Transverse colon (tissue), 4 donors: ENCODE data around the gene GTPBP3.

Experiments
- EP300 ChIP-seq: sonication (generic); formaldehyde crosslinking; IDR thresholded peaks from one replicate; pipeline ENCODE4 v1.6.1; 2017; ENCODE audit warnings: antibody characterized with exemption, low read depth
- POLR2A ChIP-seq: fragments of 450-650 bp; IDR thresholded peaks from one replicate; pipeline ENCODE4 v1.6.1; 2016; ENCODE audit warnings: antibody characterized with exemption, mild to moderate bottlenecking, moderate library complexity
- POLR2AphosphoS5 ChIP-seq, 3 donors: sonication (generic); formaldehyde crosslinking; IDR thresholded peaks; one replicate each; pipeline ENCODE4 v1.6.1; 2016; ENCODE audit warnings: antibody characterized with exemption in 3 of 3
- TF ChIP-seq, protein P1 (sequence below), 5 experiments: fragments of 200-600 bp in 3 of 5; fragments of 450-650 bp in 2 of 5; sonication (generic) in 3 of 5; IDR thresholded peaks; 1 replicate in 2 of 5; 2 replicates in 3 of 5; pipeline ENCODE4 v1.5.1; 2016 to 2017; ENCODE audit warnings: antibody characterized with exemption in 5 of 5, inconsistent platforms in 3 of 5, mild to moderate bottlenecking in 2 of 5, moderate library complexity in 1 of 5

DNA sequence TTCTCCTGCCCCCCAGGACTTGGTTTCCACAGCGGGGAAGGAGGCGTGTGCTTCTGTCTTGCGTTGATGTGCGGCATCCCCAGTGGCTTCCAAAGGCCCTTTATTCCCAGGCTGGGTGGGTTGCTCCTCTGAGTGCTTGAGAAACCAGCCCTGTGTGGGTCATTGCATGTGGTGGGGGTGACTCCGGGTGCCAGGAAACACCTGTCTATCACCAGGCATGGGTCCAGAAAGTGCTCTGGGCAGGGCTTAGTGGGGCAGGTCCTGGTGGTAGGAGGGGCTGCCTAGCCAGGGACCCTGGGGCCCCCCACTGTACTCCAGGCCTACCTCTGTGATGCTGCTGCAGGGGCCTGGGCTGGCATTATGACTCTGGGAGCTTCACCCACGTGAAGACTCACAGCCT, 18.4 kb upstream of the GTPBP3 start:
- TF ChIP-seq POLR2A = no peak
- TF ChIP-seq EP300 = no peak
- TF ChIP-seq, protein P1, sequence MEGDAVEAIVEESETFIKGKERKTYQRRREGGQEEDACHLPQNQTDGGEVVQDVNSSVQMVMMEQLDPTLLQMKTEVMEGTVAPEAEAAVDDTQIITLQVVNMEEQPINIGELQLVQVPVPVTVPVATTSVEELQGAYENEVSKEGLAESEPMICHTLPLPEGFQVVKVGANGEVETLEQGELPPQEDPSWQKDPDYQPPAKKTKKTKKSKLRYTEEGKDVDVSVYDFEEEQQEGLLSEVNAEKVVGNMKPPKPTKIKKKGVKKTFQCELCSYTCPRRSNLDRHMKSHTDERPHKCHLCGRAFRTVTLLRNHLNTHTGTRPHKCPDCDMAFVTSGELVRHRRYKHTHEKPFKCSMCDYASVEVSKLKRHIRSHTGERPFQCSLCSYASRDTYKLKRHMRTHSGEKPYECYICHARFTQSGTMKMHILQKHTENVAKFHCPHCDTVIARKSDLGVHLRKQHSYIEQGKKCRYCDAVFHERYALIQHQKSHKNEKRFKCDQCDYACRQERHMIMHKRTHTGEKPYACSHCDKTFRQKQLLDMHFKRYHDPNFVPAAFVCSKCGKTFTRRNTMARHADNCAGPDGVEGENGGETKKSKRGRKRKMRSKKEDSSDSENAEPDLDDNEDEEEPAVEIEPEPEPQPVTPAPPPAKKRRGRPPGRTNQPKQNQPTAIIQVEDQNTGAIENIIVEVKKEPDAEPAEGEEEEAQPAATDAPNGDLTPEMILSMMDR (IDR thresholded peaks at IDR 0.05) = no peak
- no peak for TF ChIP-seq POLR2AphosphoS5 (IDR thresholded peaks at IDR 0.05)
